OCI-LY7 (cell line): Measurements from ENCODE around the gene LSM14B.

Experiments
- CTCF ChIP-seq: fragments of 200-600 bp; sonication (generic); conservative IDR thresholded peaks from 2 replicates; pipeline ENCODE4 v1.5.1; 2014; ENCODE audit warnings: mild to moderate bottlenecking, antibody characterized with exemption, low read length, moderate library complexity, mixed read lengths
- EZH2phosphoT487 ChIP-seq: fragments of 200-600 bp; sonication (generic); IDR thresholded peaks from 2 replicates; pipeline ENCODE4 v1.6.1; 2018; ENCODE audit warnings: low read depth, borderline replicate concordance, mild to moderate bottlenecking, mixed run types, antibody characterized with exemption, low read length, moderate library complexity, mixed read lengths

- no peak for TF ChIP-seq CTCF
- no peak for TF ChIP-seq EZH2phosphoT487
Observed at GRCh38 chr20:62105592-62105991, 16.7 kb upstream of the LSM14B start.
